ENCODE data around the gene DNAJC18.
"Not testable (repeated sequence)": the region's sequence is repeated elsewhere in the genome, so short reads cannot be mapped to it uniquely, and the experiment has no call there.

DNAJC18 gene

DNA sequence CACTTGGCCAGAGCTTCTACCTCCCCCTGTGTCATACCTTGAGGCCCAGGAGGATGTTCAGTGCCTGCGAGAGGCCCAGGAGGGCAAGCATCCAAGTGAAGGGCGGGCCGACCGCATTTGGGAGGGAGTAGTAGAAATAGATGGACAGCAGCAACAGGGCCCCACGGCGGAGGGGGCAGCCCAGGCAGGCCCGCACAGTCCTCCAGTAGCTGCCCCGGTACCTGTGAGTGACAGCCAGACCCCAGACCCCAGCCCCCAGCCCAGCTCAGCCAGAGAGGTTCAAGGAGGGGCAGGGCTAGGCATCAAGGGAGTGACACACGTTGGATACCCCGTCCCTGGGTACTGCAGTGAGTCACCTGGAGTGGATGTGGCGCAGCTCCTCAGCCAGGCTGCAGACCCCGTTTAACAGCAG lies 41.8 kb upstream of the DNAJC18 start:
- H3K4me3 ChIP-seq (ENCODE audit: low read depth, low read length) = peak overlapping the region; percentile 56
- no peak for DNase-seq
- in situ Hi-C loops (cut with HindIII; ENCODE audit: low pct_ligation_motif_present, low sequenced_read_pairs) = no loop called here
- peaks cover 12% of the 10 kb centered on the region for H3K36me3 ChIP-seq (replicated peaks)
- TF ChIP-seq CTCF (IDR thresholded peaks at IDR 0.05; ENCODE audit: low read depth, low read length, missing control alignments) = no peak
- H3K27me3 ChIP-seq (replicated peaks) = no peaks in the 10 kb centered on the region
- H3K27ac ChIP-seq = peak overlapping the region; percentile 93

DNA sequence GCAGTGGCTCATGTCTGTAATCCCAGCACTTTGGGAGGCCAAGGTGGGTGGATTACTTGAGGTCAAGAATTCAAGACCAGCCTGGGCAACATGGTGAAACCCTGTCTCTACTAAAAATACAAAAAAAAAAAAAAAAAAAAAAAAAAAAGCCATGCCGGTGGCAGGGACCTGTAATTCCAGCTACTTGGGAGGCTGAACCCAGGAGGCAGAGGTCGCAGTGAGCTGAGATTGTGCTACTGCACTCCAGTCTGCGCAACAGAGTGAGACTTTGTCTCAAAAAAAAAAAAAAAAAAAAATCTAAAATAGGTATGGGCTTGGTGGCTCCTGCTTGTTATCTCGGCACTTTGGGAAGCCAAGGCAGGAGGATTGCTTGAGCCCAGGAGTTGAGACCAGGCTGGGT lies 40.4 kb upstream of the DNAJC18 start:
- H3K36me3 ChIP-seq (replicated peaks) = peaks cover 22% of the 10 kb centered on the region
- H3K27me3 ChIP-seq (replicated peaks); in situ Hi-C loops (cut with HindIII; ENCODE audit: low pct_ligation_motif_present, low sequenced_read_pairs); DNase-seq; H3K27ac ChIP-seq; H3K4me3 ChIP-seq (ENCODE audit: low read depth, low read length): not testable (repeated sequence)

DNA sequence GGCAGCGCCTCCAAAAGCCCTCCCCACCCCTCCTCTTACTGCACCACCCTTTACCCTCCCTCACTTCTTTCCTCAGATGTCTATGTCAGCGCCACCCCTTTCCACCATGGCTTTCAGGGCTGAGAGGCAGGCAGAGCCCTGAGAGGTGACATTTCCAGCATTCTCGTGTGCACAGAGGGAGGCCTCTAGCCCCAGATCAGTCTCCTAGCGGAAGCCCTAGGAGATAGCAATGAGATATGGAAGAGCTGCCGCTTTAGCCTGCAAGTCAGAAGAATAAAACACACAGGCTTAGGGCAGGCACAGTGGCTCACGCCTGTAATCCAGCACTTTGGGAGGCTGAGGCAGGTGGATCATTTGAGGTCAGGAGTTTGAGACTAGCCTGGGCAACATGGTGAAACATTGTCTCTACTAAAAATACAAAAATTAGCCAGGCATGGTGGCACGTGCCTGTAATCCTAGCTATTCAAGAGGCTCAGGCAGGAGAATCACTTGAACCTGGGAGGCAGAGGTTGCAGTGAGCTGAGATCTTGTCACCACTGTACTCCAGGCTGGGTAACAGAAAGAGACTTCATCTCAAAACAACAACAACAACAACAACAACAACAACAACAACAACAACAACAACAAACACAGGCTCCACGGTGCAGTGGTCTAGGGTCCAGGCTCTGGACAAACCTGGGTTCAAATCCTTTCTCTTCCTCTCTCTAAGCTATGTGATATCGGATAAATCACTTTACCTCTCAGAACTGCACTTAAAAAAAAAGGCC lies 39.5 kb upstream of the DNAJC18 start:
- H3K4me3 ChIP-seq (ENCODE audit: low read depth, low read length); DNase-seq; H3K27me3 ChIP-seq (replicated peaks); H3K27ac ChIP-seq; in situ Hi-C loops (cut with HindIII; ENCODE audit: low pct_ligation_motif_present, low sequenced_read_pairs): not testable (repeated sequence)
- peaks cover 22% of the 10 kb centered on the region for H3K36me3 ChIP-seq (replicated peaks)

DNA sequence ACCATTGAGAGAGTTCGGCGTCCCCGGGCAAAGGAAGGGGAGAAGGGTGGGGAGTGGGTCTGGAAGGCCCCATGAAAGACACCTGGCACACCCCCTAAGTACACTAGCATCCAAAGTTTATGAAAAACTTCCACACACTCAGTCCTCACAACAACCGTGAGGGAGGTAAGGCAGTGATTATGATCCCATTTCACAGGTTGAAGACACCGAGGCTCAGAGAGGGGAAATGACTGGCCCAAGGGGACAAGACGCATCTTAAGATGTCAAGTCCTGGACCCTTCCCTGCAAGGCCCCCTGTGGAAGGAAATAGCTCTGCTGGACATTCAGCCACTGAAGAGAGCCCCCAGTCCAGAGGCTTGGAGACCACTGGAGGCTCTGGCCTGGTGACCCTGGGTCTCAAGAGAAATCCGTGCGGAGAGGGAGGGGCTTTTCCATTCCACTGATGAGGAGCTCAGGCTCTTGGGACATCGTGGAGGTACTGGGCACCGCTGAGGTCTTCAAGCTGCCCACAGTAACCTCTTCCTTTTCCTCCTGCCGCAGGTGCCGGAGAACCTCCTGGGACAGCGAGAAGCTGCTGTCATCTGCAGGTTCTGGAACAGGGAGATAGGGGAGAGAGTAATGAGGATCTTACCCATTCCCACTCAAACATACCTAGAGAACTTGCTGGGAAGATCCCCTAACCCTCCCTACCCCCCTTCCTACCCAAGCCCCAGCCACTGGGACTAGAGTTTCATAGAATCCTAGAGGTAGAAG lies 36.7 kb upstream of the DNAJC18 start:
- in situ Hi-C loops (cut with HindIII; ENCODE audit: low pct_ligation_motif_present, low sequenced_read_pairs) = no loop called here

GRCh38 chr5:139474890-139475791 lies 35.8 kb upstream of the DNAJC18 start:
- TF ChIP-seq CTCF (IDR thresholded peaks at IDR 0.05; ENCODE audit: low read depth, low read length, missing control alignments) = no peak
- Histone ChIP-seq H3K27ac (no peak overlapping the region), H3K4me3 (ENCODE audit: low read depth, low read length) (no peak overlapping the region), H3K36me3 (replicated peaks) (peaks cover 22% of the 10 kb centered on the region), H3K27me3 (replicated peaks) (no peaks in the 10 kb centered on the region)
- DNase-seq = no peak
- in situ Hi-C loops (cut with HindIII; ENCODE audit: low pct_ligation_motif_present, low sequenced_read_pairs) = no loop called here

More for the DNA sequence above, 36.7 kb upstream of the DNAJC18 start:
- H3K27ac ChIP-seq = no peak overlapping the region
- H3K27me3 ChIP-seq (replicated peaks) = no peaks in the 10 kb centered on the region
- peaks cover 22% of the 10 kb centered on the region for H3K36me3 ChIP-seq (replicated peaks)
- no peak for DNase-seq
- H3K4me3 ChIP-seq (ENCODE audit: low read depth, low read length) = no peak overlapping the region
- no peak for TF ChIP-seq CTCF (IDR thresholded peaks at IDR 0.05; ENCODE audit: low read depth, low read length, missing control alignments)

DNA sequence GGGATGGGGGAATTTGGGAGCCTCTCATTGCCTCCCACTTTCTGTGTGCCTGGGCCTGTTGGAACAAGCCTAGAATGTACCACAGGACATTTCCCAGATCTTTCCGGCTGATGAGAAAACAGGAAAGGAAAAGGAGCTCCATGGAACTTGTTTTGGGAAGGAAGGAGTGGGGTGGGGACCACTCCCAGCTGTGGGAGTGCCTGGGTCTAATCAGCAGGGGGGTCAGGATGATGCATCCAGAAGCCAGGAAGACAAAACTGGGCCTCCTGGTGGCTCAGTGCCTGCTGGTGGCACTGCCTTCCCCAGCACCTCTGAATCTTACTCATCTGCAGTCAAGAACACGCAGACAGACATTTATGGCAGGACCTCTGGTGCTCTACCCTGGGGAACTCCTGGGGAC lies 34.2 kb upstream of the DNAJC18 start:
- H3K36me3 ChIP-seq (replicated peaks) = peaks cover 22% of the 10 kb centered on the region
- peak; percentile 22 for TF ChIP-seq CTCF (IDR thresholded peaks at IDR 0.05; ENCODE audit: low read depth, low read length, missing control alignments)
- no peak overlapping the region for H3K4me3 ChIP-seq (ENCODE audit: low read depth, low read length)
- H3K27me3 ChIP-seq (replicated peaks) = no peaks in the 10 kb centered on the region
- no peak for DNase-seq
- in situ Hi-C loops (cut with HindIII; ENCODE audit: low pct_ligation_motif_present, low sequenced_read_pairs) = no loop called here
- H3K27ac ChIP-seq = no peak overlapping the region
